Muscle of back (tissue), 11 donors: Measurements from ENCODE around the gene KRTAP9-3. TPM values are rescaled to one million over a fixed set of nuclear protein-coding genes. Genes with fewer than 3 reads are reported as not detected.
"Not testable (repeated sequence)": the region's sequence is repeated elsewhere in the genome, so short reads cannot be mapped to it uniquely, and the experiment has no call there.

Experiments used
- DNase-seq, 3 donors: peaks; one replicate each; pipeline versions ENCODE4 v3.0.0 to v3.0.0-alpha.2; 2013
- polyA plus RNA-seq, 10 donors: library from polyadenylated mRNA; unstranded; fragments of 120-200 nt; gene quantifications; one replicate each; pipeline ENCODE4 v1.2.1, GENCODE V29; 2013; ENCODE audit not compliant: insufficient read length in 10 of 10

The KRTAP9-3 gene
- polyA plus RNA-seq, 10 donors, result not detected

DNA sequence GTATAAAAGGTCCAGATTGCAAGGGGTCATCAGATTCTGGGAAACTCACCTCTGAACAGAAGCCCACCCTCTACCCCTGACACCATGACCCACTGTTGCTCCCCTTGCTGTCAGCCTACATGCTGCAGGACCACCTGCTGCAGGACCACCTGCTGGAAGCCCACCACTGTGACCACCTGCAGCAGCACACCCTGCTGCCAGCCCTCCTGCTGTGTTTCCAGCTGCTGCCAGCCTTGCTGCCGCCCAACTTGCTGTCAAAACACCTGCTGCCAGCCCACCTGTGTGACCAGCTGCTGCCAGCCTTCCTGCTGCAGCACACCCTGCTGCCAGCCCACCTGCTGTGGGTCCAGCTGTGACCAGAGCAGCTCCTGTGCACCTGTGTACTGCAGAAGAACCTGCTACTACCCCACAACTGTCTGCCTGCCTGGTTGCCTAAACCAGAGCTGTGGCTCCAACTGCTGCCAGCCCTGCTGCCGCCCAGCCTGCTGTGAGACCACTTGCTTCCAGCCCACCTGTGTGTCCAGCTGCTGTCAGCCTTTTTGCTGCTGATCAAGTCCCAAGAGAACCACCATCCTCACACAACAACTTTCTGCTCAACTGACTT, 17.5 kb downstream of the KRTAP9-3 start, which contains the start of gene KRTAP9-4:
KRTAP9-4 (plus strand) TSS at position 51 of the 604 bp plus-strand sequence; CDS start at position 85, 34 bp downstream.
- DNase-seq, result not testable (repeated sequence)

DNA sequence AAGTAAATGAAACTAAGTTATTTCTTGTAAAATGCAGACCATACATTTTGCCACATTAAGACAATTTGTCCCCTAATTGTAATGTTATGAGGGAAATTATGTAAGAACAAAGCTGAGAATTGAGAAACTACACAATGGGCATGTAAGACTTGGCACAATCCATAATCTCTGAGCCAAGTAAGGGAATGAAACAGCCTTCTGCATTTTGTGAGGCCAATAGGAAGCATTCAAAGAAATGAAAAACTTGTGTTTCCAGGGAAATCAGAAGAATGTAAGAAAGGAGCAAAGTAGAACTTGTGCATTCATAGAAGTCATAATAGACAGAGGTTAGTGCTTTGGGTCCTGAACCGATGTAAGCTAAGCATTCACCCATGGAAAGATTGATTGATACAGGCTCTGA, 19.0 kb downstream of the KRTAP9-3 start:
- DNase-seq, result no peak

DNA sequence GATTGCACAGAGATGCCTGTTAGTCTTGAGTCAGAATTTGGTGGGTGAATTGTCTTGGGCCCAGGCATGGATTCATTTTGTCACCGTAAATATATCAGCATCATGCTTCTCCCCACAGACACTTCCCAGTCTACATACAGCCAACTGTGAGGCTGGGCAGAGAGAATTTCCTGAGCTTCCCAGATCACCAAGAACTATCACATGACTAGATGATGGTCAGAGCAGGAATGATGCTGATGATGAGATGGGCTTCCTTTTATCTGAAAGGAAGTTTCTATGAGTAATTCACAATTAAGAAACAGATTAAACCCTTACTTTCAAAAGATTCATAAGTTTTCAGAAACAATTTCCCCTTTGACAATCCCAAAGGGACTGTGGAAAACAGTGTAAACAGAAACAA, 22.6 kb downstream of the KRTAP9-3 start:
- DNase-seq, result no peak

DNA sequence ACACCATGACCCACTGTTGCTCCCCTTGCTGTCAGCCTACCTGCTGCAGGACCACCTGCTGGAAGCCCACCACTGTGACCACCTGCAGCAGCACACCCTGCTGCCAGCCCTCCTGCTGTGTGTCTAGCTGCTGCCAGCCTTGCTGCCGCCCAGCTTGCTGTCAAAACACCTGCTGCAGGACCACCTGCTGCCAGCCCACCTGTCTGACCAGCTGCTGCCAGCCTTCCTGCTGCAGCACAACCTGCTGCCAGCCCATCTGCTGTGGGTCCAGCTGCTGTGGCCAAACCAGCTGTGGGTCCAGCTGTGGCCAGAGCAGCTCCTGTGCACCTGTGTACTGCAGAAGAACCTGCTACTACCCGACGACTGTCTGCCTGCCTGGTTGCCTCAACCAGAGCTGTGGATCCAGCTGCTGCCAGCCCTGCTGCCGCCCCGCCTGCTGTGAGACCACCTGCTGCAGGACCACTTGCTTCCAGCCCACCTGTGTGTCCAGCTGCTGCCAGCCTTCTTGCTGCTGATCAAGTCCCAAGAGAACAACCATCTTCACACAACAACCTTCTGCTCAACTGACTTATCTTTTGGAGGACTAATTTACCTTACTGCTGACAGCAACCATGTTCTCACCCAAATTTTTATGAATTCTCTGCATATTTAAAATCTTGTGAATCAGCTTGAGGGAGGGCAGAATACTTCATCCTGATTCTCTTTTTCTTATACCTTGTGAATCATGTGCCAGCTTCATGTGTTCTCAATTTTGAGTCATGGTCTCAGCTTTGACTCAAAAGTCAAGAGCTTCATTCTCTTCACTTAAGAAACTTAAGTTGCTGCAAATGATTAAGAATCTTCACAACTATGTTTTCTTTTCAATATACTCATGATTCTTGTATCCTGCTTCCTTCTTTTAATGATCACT, 23.4 kb downstream of the KRTAP9-3 start, which contains the start of gene KRTAP9-9:
KRTAP9-9 (plus strand) TSS at position 4 of the 910 bp plus-strand sequence.
- DNase-seq, result peak in 1 of 3 donors; percentile 26

DNA sequence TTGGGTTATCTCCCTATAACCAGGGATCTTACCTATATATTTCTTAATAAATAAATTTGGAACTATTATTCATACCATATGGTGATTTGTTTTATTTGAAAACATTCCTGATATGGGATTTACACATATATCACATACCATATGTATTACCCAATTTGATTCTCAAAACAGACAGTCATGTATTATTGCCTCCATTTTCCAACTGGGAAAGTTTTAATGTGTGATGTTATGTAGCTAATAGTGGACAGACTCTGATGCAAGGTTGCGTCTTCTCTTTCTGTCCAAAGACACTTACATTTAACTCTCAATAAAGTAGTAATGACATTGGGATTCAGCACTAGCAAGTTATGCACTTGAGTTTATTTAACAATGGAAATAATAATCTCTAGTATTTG, 24.0 kb downstream of the KRTAP9-3 start:
- DNase-seq, result peak in 1 of 3 donors; percentile 16

DNA sequence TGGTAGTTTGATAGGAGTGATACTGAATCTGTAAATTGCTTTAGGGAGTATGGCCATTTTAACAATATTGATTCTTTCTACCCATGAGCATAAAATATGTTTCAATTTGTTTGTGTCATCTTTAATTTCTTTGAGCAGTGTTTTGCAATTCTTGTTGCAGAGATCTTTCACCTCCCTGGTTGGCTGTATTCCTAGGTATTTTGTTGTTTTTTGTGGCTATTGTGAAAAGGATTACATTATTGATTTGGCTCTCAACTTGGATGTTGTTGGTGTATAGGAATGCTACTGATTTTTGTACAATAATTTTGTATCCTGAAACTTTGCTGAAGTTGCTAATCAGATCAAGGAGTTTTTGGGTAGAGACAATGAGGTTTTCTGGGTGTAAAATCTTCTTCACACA, 26.2 kb downstream of the KRTAP9-3 start:
- DNase-seq, result no peak

DNA sequence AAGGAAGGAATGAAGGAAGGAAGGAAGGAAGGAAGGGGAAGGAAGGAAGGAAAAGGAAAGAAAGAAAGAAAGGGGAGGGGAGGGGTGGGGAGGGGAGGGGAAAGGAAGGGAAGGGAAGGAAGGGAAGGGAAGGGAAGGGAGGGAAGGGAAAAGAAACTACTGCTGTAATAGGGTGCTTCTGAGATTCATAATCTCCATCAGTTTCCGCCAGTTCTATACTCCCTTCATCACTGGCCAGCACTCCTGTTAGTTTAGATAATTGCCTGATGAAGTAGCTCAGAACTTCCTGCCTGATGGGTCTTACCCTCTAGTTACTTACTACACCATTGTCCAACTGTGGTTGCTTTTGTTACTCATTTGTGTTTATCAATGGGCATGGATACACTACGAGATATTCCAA, 31.0 kb downstream of the KRTAP9-3 start:
- no peak for DNase-seq

DNA sequence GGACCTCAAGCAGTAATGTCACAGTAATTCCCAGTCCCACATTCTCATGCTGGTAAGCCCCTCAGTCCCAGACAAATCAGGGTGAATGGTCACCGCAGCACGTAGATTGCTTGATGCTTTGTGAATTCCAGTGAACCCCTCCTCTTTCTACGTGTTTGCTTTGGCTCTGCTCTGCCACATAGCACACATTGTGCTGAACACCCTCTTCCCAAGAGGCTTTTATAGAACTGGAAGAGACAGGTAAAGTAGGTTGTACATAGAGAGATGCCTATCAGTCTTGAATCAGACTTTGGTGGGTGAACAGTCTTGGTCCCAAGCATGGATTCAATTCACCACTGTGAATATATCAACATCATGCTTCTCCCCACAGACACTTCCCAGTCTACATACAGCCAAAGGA, 32.4 kb downstream of the KRTAP9-3 start:
- no peak for DNase-seq

DNA sequence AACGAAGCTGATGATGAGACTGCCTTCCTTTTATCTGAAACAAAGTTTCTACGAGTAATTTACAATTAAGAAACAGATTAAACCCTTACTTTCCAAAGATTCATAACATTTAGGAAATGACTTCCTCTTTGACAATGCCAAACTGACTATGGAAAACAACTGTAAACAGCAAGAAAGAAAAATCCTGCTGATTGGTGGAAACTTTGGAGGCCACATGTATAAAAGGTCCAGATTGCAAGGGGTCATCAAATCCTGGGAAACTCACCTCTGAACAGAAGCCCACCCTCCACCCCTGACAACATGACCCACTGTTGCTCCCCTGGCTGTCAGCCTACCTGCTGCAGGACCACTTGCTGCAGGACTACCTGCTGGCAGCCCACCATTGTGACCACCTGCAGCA, 32.8 kb downstream of the KRTAP9-3 start, which contains the start of gene KRTAP9-6:
KRTAP9-6 (plus strand) TSS at position 301 of the 400 bp plus-strand sequence; CDS start at position 301, 0 bp downstream.
- DNase-seq, result no peak

DNA sequence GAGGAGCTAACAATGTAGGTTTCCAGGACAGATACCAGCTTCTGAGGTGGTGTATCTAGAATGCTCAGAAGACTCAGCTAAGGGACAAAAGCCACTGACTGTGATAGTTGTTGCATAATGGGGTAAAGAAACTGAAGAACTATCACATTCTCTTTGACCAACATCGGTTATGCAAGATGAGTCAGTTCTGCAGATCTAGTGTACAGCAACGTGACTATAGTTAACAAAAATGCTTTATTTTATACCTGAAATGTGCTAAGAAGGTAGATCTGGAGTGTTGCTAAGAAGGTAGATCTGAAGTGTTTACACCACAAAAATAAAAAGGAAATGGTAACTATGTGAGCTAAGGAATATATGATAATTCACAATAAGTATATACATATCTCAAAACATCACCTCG, 35.5 kb downstream of the KRTAP9-3 start:
- DNase-seq, result no peak

DNA sequence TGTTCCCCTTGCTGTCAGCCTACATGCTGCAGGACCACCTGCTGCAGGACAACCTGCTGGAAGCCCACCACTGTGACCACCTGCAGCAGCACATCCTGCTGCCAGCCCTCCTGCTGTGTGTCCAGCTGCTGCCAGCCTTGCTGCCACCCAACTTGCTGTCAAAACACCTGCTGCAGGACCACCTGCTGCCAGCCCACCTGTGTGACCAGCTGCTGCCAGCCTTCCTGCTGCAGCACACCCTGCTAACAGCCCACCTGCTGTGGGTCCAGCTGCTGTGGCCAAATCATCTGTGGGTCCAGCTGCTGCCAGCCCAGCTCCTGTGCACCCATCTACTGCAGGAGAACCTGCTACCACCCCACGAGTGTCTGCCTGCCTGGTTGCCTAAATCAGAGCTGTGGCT, 39.1 kb downstream of the KRTAP9-3 start:
- not testable (repeated sequence) for DNase-seq

DNA sequence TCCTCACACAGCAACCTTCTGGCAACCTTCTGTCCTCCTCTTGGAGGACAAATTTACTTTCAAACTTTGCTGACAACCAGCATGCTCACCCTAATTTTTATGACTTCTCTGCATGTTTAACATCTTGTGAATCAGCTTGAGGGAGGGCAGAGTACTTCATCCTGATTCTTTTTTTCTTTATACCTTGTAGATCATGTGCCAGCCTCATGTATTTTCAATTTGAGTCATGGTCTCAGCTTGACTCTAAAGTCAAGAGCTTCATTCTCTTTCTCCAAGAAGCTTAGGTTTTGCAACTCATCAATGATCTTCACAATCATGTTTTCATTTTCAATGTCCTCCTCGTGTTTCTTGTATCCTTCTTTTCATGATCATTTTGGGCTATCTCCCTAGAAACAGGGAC, 39.6 kb downstream of the KRTAP9-3 start:
- DNase-seq, result no peak

DNA sequence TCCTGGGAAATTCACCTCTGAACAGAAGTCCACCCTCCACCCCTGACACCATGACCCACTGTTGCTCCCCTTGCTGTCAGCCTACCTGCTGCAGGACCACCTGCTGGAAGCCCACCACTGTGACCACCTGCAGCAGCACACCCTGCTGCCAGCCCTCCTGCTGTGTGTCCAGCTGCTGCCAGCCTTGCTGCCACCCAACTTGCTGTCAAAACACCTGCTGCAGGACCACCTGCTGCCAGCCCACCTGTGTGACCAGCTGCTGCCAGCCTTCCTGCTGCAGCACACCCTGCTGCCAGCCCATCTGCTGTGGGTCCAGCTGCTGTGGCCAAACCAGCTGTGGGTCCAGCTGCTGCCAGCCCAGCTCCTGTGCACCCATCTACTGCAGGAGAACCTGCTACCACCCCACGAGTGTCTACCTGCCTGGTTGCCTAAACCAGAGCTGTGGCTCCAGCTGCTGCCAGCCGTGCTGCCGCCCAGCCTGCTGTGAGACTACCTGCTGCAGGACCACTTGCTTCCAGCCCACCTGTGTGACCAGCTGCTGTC, 43.5 kb downstream of the KRTAP9-3 start, which contains the start of gene KRTAP9-7:
KRTAP9-7 (plus strand) TSS at position 51 of the 543 bp plus-strand sequence; CDS start at position 51, 0 bp downstream.
- DNase-seq, result not testable (repeated sequence)

DNA sequence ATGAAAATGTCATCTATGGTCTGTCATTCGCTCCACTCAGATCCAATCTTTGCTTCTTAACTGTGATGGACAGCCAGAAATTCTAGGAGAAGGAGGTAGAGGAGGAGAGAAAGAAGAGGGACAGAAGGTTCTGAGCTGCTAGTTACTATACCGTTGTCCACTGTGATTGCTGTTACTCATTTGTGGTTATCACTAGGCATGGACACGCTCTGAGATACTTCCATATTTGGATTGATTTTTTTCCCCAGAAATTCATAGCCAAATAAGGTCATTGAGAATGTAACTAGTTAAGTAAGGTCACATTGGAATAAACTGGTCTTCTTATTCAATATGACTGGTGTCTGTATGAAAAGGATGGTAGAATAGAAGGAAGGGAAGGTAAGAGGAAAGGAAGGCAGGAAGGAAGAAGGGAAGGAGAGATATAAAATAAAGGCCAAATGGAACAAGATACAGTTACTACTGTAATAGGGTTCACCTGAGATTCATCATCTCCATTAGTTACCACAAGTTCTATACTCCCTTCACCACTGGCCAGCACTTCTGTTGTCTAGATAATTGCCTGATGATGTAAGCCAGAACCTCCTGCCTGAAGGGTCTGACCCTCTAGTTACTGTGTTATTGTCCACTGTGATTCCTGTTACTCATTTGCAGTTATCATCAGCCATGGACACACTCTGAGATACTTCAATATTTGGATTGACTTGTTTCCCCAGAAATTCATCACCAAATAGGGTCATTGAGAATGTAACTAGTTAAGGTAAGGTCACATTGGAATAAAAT, 46.1 kb downstream of the KRTAP9-3 start:
- DNase-seq, result no peak

Other genes starting within 250 kb of the KRTAP9-3 start
- 10 to 100 TPM in 6 of 10 donors, 1 to 10 TPM in 4; 3.5 to 18.2 (median 10.4) TPM for gene KRT40, start 248.1 kb upstream of the KRTAP9-3 start, polyA plus RNA-seq
- not detected for gene KRTAP3-3, start 238.3 kb upstream of the KRTAP9-3 start, polyA plus RNA-seq
- under 1 TPM in 9 of 10 donors, not detected in 1; 0.29 to 0.91 (median 0.58) TPM for gene KRTAP3-2, start 232.5 kb upstream of the KRTAP9-3 start, polyA plus RNA-seq
- not detected for gene KRTAP3-1, start 223.3 kb upstream of the KRTAP9-3 start, polyA plus RNA-seq
- not detected for gene KRTAP1-5, start 205.2 kb upstream of the KRTAP9-3 start, polyA plus RNA-seq
- not detected for gene KRTAP1-4, start 202.3 kb upstream of the KRTAP9-3 start, polyA plus RNA-seq
- under 1 TPM in 1 of 10 donors, not detected in 9; 0.25 TPM for gene KRTAP1-3, start 197.6 kb upstream of the KRTAP9-3 start, polyA plus RNA-seq
- gene KRTAP1-1, start 191.0 kb upstream of the KRTAP9-3 start, polyA plus RNA-seq, result not detected
- not detected for gene KRTAP2-1, start 185.1 kb upstream of the KRTAP9-3 start, polyA plus RNA-seq
- not detected for gene KRTAP2-2, start 177.2 kb upstream of the KRTAP9-3 start, polyA plus RNA-seq
- not detected for gene KRTAP2-3, start 172.3 kb upstream of the KRTAP9-3 start, polyA plus RNA-seq
- gene KRTAP2-4, start 166.6 kb upstream of the KRTAP9-3 start, polyA plus RNA-seq, result not detected
- not detected for gene KRTAP4-7, start 148.3 kb upstream of the KRTAP9-3 start, polyA plus RNA-seq
- not detected for gene KRTAP4-8, start 134.3 kb upstream of the KRTAP9-3 start, polyA plus RNA-seq
- gene KRTAP4-16, start 130.2 kb upstream of the KRTAP9-3 start, polyA plus RNA-seq, result not detected
- not detected for gene KRTAP4-9, start 127.1 kb upstream of the KRTAP9-3 start, polyA plus RNA-seq
- not detected for gene KRTAP4-11, start 114.1 kb upstream of the KRTAP9-3 start, polyA plus RNA-seq
- not detected for gene KRTAP4-12, start 108.3 kb upstream of the KRTAP9-3 start, polyA plus RNA-seq
- not detected for gene KRTAP4-6, start 91.9 kb upstream of the KRTAP9-3 start, polyA plus RNA-seq
- not detected for gene KRTAP4-5, start 82.6 kb upstream of the KRTAP9-3 start, polyA plus RNA-seq
- not detected for gene KRTAP4-4, start 71.7 kb upstream of the KRTAP9-3 start, polyA plus RNA-seq
- gene KRTAP4-3, start 64.2 kb upstream of the KRTAP9-3 start, polyA plus RNA-seq, result not detected
- gene KRTAP4-2, start 54.2 kb upstream of the KRTAP9-3 start, polyA plus RNA-seq, result not detected
- not detected for gene KRTAP4-1, start 47.5 kb upstream of the KRTAP9-3 start, polyA plus RNA-seq
- not detected for gene KRTAP9-1, start 42.6 kb upstream of the KRTAP9-3 start, polyA plus RNA-seq
- not detected for gene KRTAP9-2, start 5.8 kb upstream of the KRTAP9-3 start, polyA plus RNA-seq
- gene KRTAP9-8, start 5.5 kb downstream of the KRTAP9-3 start, polyA plus RNA-seq, result not detected
- gene KRTAP9-4, start 17.2 kb downstream of the KRTAP9-3 start, polyA plus RNA-seq, result not detected
- not detected for gene KRTAP9-9, start 22.9 kb downstream of the KRTAP9-3 start, polyA plus RNA-seq
- gene KRTAP9-6, start 32.9 kb downstream of the KRTAP9-3 start, polyA plus RNA-seq, result under 1 TPM in 5 of 10 donors, not detected in 5; 0.15 to 0.30 (median 0.27) TPM
- not detected for gene KRTAP9-7, start 43.2 kb downstream of the KRTAP9-3 start, polyA plus RNA-seq
- gene KRTAP29-1, start 70.4 kb downstream of the KRTAP9-3 start, polyA plus RNA-seq, result not detected
- not detected for gene KRTAP16-1, start 76.9 kb downstream of the KRTAP9-3 start, polyA plus RNA-seq
- gene KRTAP17-1, start 83.3 kb downstream of the KRTAP9-3 start, polyA plus RNA-seq, result not detected
- gene KRT33A, start 118.4 kb downstream of the KRTAP9-3 start, polyA plus RNA-seq, result not detected
- under 1 TPM in 6 of 10 donors, not detected in 4; 0.09 to 0.26 (median 0.18) TPM for gene KRT33B, start 137.4 kb downstream of the KRTAP9-3 start, polyA plus RNA-seq
- gene KRT34, start 149.9 kb downstream of the KRTAP9-3 start, polyA plus RNA-seq, result under 1 TPM in 1 of 10 donors, not detected in 9; 0.12 TPM
- gene KRT31, start 165.2 kb downstream of the KRTAP9-3 start, polyA plus RNA-seq, result 1 to 10 TPM; 3.3 to 6.5 (median 4.7) TPM
- gene KRT37, start 192.1 kb downstream of the KRTAP9-3 start, polyA plus RNA-seq, result not detected
- not detected for gene KRT38, start 208.5 kb downstream of the KRTAP9-3 start, polyA plus RNA-seq
- under 1 TPM in 1 of 10 donors, not detected in 9; 0.11 TPM for gene KRT32, start 234.9 kb downstream of the KRTAP9-3 start, polyA plus RNA-seq
- gene KRT35, start 248.7 kb downstream of the KRTAP9-3 start, polyA plus RNA-seq, result not detected